ENCODE measurements around the gene LRMDA.
"Not testable (repeated sequence)": the region's sequence is repeated elsewhere in the genome, so short reads cannot be mapped to it uniquely, and the experiment has no call there.

Gene LRMDA

GRCh38 chr10:76555067-76555670 is 1123.7 kb downstream of the LRMDA start:
- no peak for DNase-seq (ENCODE audit: low read depth)

GRCh38 chr10:76557366-76557765 is 1125.9 kb downstream of the LRMDA start:
- no peak for DNase-seq (ENCODE audit: low read depth)

GRCh38 chr10:76558586-76558985 is 1127.2 kb downstream of the LRMDA start:
- DNase-seq (ENCODE audit: low read depth) = no peak

GRCh38 chr10:76558996-76559891 is 1127.8 kb downstream of the LRMDA start:
- no peak for DNase-seq (ENCODE audit: low read depth)

GRCh38 chr10:76559892-76560220 is 1128.4 kb downstream of the LRMDA start:
- DNase-seq (ENCODE audit: low read depth) = no peak

- DNase-seq (ENCODE audit: low read depth) = no peak
Measured at GRCh38 chr10:76560338-76560737, 1128.9 kb downstream of the LRMDA start.

GRCh38 chr10:76563286-76563685 is 1131.9 kb downstream of the LRMDA start:
- no peak for DNase-seq (ENCODE audit: low read depth)

- no peak for DNase-seq (ENCODE audit: low read depth)
Measured at GRCh38 chr10:76572021-76572420, 1140.6 kb downstream of the LRMDA start.

- DNase-seq (ENCODE audit: low read depth) = no peak
Measured at GRCh38 chr10:76576276-76576962, 1145.0 kb downstream of the LRMDA start.

GRCh38 chr10:76577455-76577854 is 1146.0 kb downstream of the LRMDA start:
- DNase-seq (ENCODE audit: low read depth) = no peak

- no peak for DNase-seq (ENCODE audit: low read depth)
Measured at GRCh38 chr10:76581506-76582256, 1150.3 kb downstream of the LRMDA start.

- DNase-seq (ENCODE audit: low read depth) = no peak
Measured at GRCh38 chr10:76582531-76582930, 1151.1 kb downstream of the LRMDA start.

- no peak for DNase-seq (ENCODE audit: low read depth)
Measured at GRCh38 chr10:76583711-76584161, 1152.3 kb downstream of the LRMDA start.

GRCh38 chr10:76584466-76584865 is 1153.0 kb downstream of the LRMDA start:
- DNase-seq (ENCODE audit: low read depth) = not testable (repeated sequence)

Data from stimulated activated CD8-positive, alpha-beta memory T cell treated with anti-CD3 and anti-CD28 coated beads, Interleukin-15, amount 100 ng/mL, for 1 hour (primary cell).